H9 (cell line): Measurements from ENCODE around the gene PGPEP1. TPM values are rescaled to one million over a fixed set of nuclear protein-coding genes. Genes with fewer than 3 reads are reported as not detected.
A peak's percentile ranks its signal among the peaks of the same experiment; 100 is the strongest.

ENCODE experiments used
- DNase-seq: peaks from one replicate; pipeline ENCODE4 v3.0.0-alpha.2; 2017
- H2AFZ ChIP-seq: one replicate; pipeline ENCODE4 v1.6.1; 2013; ENCODE audit warnings: mild to moderate bottlenecking, low read length, control low read depth, moderate library complexity
- H2AK5ac ChIP-seq: 2 replicates; pipeline ENCODE4 v1.6.1; 2013; ENCODE audit warnings: low read length, control low read depth, mixed read lengths; ENCODE audit not compliant: insufficient read length
- H2BK120ac ChIP-seq: one replicate; pipeline ENCODE4 v1.6.1; 2013; ENCODE audit warnings: low read depth, mild to moderate bottlenecking, low read length, control low read depth, inconsistent platforms; ENCODE audit not compliant: poor library complexity, severe bottlenecking
- H2BK12ac ChIP-seq: 2 replicates; pipeline ENCODE4 v1.6.1; 2013; ENCODE audit warnings: low read length, control low read depth, mixed read lengths, low read depth; ENCODE audit not compliant: insufficient read length
- H2BK15ac ChIP-seq: 2 replicates; pipeline ENCODE4 v1.6.1; 2013; ENCODE audit warnings: low read depth, low read length, control low read depth
- H2BK20ac ChIP-seq: one replicate; pipeline ENCODE4 v1.6.1; 2013; ENCODE audit warnings: low read depth, mild to moderate bottlenecking, low read length, control low read depth, inconsistent platforms; ENCODE audit not compliant: poor library complexity, severe bottlenecking
- H2BK5ac ChIP-seq: 2 replicates; pipeline ENCODE4 v1.6.1; 2013; ENCODE audit warnings: low read length, control low read depth, mixed read lengths; ENCODE audit not compliant: insufficient read length
- H3K14ac ChIP-seq: 2 replicates; pipeline ENCODE4 v1.6.1; 2013; ENCODE audit warnings: low read length, control low read depth; ENCODE audit not compliant: insufficient read depth
- H3K18ac ChIP-seq: 2 replicates; pipeline ENCODE4 v1.6.1; 2013; ENCODE audit warnings: low read depth, mild to moderate bottlenecking, mixed read lengths, low read length, control low read depth; ENCODE audit not compliant: insufficient read length
- H3K23ac ChIP-seq: 2 replicates; pipeline ENCODE4 v1.6.1; 2013; ENCODE audit warnings: low read length, control low read depth, mixed read lengths, low read depth; ENCODE audit not compliant: insufficient read length
- H3K23me2 ChIP-seq: 2 replicates; pipeline ENCODE4 v1.6.1; 2013; ENCODE audit warnings: low read depth, mild to moderate bottlenecking, mixed read lengths, low read length, control low read depth; ENCODE audit not compliant: insufficient read length, poor library complexity, severe bottlenecking
- H3K27ac ChIP-seq: 2 replicates; pipeline ENCODE4 v1.5.1; 2013; ENCODE audit warnings: low read length, control low read depth, mixed read lengths, low read depth; ENCODE audit not compliant: insufficient read length
- H3K27me3 ChIP-seq: 2 replicates; pipeline ENCODE4 v1.6.1; 2013; ENCODE audit warnings: low read length, control low read depth, inconsistent platforms; ENCODE audit not compliant: insufficient read depth
- H3K4ac ChIP-seq: 2 replicates; pipeline ENCODE4 v1.6.1; 2013; ENCODE audit warnings: low read depth, mild to moderate bottlenecking, control low read depth, inconsistent platforms, low read length, moderate library complexity
- H3K4me1 ChIP-seq: 2 replicates; pipeline ENCODE4 v1.6.1; 2013; ENCODE audit warnings: low read length, control low read depth, inconsistent platforms; ENCODE audit not compliant: insufficient read depth
- H3K4me2 ChIP-seq: 2 replicates; pipeline ENCODE4 v1.6.1; 2013; ENCODE audit warnings: low read length, control low read depth, mixed read lengths; ENCODE audit not compliant: insufficient read length, insufficient read depth
- H3K56ac ChIP-seq: 2 replicates; pipeline ENCODE4 v1.6.1; 2013; ENCODE audit warnings: low read depth, mild to moderate bottlenecking, mixed read lengths, low read length, control low read depth; ENCODE audit not compliant: insufficient read length
- H3K79me1 ChIP-seq: 2 replicates; pipeline ENCODE4 v1.6.1; 2013; ENCODE audit warnings: low read depth, mild to moderate bottlenecking, moderate library complexity, low read length, control low read depth, inconsistent platforms; ENCODE audit not compliant: insufficient read depth, poor library complexity, severe bottlenecking
- H3K79me2 ChIP-seq: 2 replicates; pipeline ENCODE4 v1.6.1; 2013; ENCODE audit warnings: low read length, control low read depth, inconsistent platforms; ENCODE audit not compliant: insufficient read depth
- H3K9ac ChIP-seq: 2 replicates; pipeline ENCODE4 v1.6.1; 2013; ENCODE audit warnings: low read length, control low read depth, mixed read lengths; ENCODE audit not compliant: insufficient read length; ENCODE audit errors: extremely low read depth
- H3K9me3 ChIP-seq: one replicate; pipeline ENCODE4 v1.6.1; 2013; ENCODE audit warnings: low read depth, low read length, inconsistent platforms; ENCODE audit not compliant: control insufficient read depth
- H3T11ph ChIP-seq: one replicate; pipeline ENCODE4 v1.6.1; 2013; ENCODE audit warnings: mild to moderate bottlenecking, low read length, control low read depth, inconsistent platforms
- H4K20me1 ChIP-seq: one replicate; pipeline ENCODE4 v1.6.1; 2013; ENCODE audit not compliant: control insufficient read depth, insufficient read length, insufficient read depth
- H4K5ac ChIP-seq: 2 replicates; pipeline ENCODE4 v1.6.1; 2013; ENCODE audit warnings: low read depth, mild to moderate bottlenecking, mixed read lengths, low read length, control low read depth; ENCODE audit not compliant: insufficient read length
- H4K8ac ChIP-seq: replicated peaks from 2 replicates; pipeline ENCODE4 v1.6.1; 2013; ENCODE audit warnings: low read length, control low read depth, mixed read lengths, low read depth; ENCODE audit not compliant: insufficient read length
- H4K91ac ChIP-seq: 2 replicates; pipeline ENCODE4 v1.6.1; 2013; ENCODE audit warnings: low read depth, mild to moderate bottlenecking, moderate library complexity, mixed read lengths, low read length, control low read depth; ENCODE audit not compliant: insufficient read length
- H3K27ac Mint-ChIP-seq, 3 experiments: 2 replicates in 2 of 3; 3 replicates in 1 of 3; pipeline ENCODE4 v1.8.0; 2020 to 2021; ENCODE audit warnings: mixed read lengths in 3 of 3, mild to moderate bottlenecking in 1 of 3, moderate library complexity in 1 of 3
- H3K27me3 Mint-ChIP-seq: 2 replicates; pipeline ENCODE4 v1.8.0; 2021; ENCODE audit warnings: low read depth, mild to moderate bottlenecking, moderate library complexity, mixed read lengths
- H3K36me3 Mint-ChIP-seq, 3 experiments: 2 replicates in 2 of 3; 3 replicates in 1 of 3; pipeline ENCODE4 v1.8.0; 2020 to 2021; ENCODE audit warnings: low read depth in 3 of 3, mixed read lengths in 3 of 3; ENCODE audit not compliant: insufficient read depth in 1 of 3
- H3K4me1 Mint-ChIP-seq, 2 experiments: 2 replicates each; pipeline ENCODE4 v1.8.0; 2020; ENCODE audit warnings: mixed read lengths in 2 of 2
- H3K4me3 Mint-ChIP-seq, 2 experiments: 2 replicates in 1 of 2; 3 replicates in 1 of 2; pipeline ENCODE4 v1.8.0; 2020 to 2021; ENCODE audit warnings: mild to moderate bottlenecking in 2 of 2, mixed read lengths in 2 of 2, moderate library complexity in 1 of 2
- H3K9me3 Mint-ChIP-seq, 2 experiments: 2 replicates in 1 of 2; 3 replicates in 1 of 2; pipeline ENCODE4 v1.8.0; 2020; ENCODE audit warnings: mild to moderate bottlenecking in 2 of 2, mixed read lengths in 2 of 2, moderate library complexity in 1 of 2
- WGBS: extraction: QIAGEN DNeasy Blood & Tissue Kit; methylation state at CpG from one replicate; pipeline ENCODE4 v1.1.7; 2013; ENCODE audit warnings: missing lambda C conversion rate, low lambda C conversion rate, mixed read lengths; ENCODE audit not compliant: insufficient read length; ENCODE audit errors: extremely low coverage; 5-methylcytosine and 5-hydroxymethylcytosine counted together
- total RNA-seq: library from RNA; stranded (reverse); gene quantifications from 2 replicates; pipeline ENCODE4 v1.2.1, GENCODE V29; 2021
- TF ChIP-seq, protein P1 (sequence below): fragments of 200-600 bp; sonication (generic); conservative IDR thresholded peaks from 3 replicates; pipeline ENCODE4 v1.8.0; 2021; ENCODE audit warnings: antibody characterized with exemption, mild to moderate bottlenecking

Gene PGPEP1
- total RNA-seq, 1 experiment from 2014 or later, result 64.8 TPM

DNA sequence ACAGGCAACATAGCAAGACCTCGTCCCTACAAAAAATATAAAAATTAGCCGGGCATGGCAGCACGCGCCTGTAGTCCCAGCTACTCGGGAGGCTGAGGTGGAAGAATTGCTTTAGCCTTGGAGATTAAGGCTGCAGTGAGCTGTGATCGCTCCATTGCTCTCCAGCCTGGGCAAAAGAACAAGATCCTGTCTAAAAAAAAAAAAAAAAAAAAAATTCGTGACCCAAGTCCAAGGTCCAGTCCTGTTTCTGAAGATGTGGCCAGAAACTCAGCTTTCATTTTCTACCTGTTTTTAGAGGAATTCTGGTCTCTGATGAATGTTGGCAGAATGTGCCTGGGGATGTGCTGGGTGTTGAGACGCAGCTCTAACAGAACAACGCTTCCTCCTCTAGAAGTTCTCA is 1.9 kb upstream of the PGPEP1 start:
- Histone ChIP-seq H3K23ac (no peak overlapping the region), H3K9ac (no peak overlapping the region), H3K18ac (no peak overlapping the region), H3K4me2 (no peak overlapping the region), H2AK5ac (no peak overlapping the region), H3K9me3 (no peaks in the 10 kb centered on the region), H2BK12ac (no peak overlapping the region), H3K79me2 (no peaks in the 10 kb centered on the region), H4K20me1 (no peaks in the 10 kb centered on the region), H3T11ph (no peak overlapping the region), H3K14ac (no peak overlapping the region), H2BK15ac (no peak overlapping the region), H4K8ac (no peak overlapping the region), H3K56ac (no peak overlapping the region), H4K91ac (no peak overlapping the region), H3K27ac (no peak overlapping the region), H2BK5ac (no peak overlapping the region), H3K79me1 (no peaks in the 10 kb centered on the region), H2BK120ac (no peak overlapping the region), H2BK20ac (no peak overlapping the region), H3K27me3 (no peaks in the 10 kb centered on the region), H4K5ac (no peak overlapping the region), H2AFZ (no peak overlapping the region), H3K23me2 (peaks cover 7% of the 10 kb centered on the region), H3K4ac (no peak overlapping the region), H3K4me1 (peaks cover 2% of the 10 kb centered on the region)
- Mint-ChIP-seq H3K4me3 (no peak overlapping the region; a peak in 1 of 5 replicates), H3K4me1 (peaks cover 18 to 33% of the 10 kb centered on the region in 2 experiments), H3K36me3 (peaks cover 0 to 6% (median 0%) of the 10 kb centered on the region in 3 experiments; a peak in 2 of 7 replicates), H3K27ac (peak overlapping the region in 1 of 3 experiments; percentile 65; a peak in 1 of 7 replicates), H3K9me3 (no peaks in the 10 kb centered on the region; a peak in 1 of 5 replicates), H3K27me3 (no peaks in the 10 kb centered on the region; the same call in 1 of the 2 replicates)
- DNase-seq, result no peak
- TF ChIP-seq, protein P1, sequence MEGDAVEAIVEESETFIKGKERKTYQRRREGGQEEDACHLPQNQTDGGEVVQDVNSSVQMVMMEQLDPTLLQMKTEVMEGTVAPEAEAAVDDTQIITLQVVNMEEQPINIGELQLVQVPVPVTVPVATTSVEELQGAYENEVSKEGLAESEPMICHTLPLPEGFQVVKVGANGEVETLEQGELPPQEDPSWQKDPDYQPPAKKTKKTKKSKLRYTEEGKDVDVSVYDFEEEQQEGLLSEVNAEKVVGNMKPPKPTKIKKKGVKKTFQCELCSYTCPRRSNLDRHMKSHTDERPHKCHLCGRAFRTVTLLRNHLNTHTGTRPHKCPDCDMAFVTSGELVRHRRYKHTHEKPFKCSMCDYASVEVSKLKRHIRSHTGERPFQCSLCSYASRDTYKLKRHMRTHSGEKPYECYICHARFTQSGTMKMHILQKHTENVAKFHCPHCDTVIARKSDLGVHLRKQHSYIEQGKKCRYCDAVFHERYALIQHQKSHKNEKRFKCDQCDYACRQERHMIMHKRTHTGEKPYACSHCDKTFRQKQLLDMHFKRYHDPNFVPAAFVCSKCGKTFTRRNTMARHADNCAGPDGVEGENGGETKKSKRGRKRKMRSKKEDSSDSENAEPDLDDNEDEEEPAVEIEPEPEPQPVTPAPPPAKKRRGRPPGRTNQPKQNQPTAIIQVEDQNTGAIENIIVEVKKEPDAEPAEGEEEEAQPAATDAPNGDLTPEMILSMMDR, result no peak
- no CpG with 5 or more reads among the region's 9 CpGs for WGBS
